OCI-LY3 (cell line): ENCODE data around the gene PLOD1.

Experiments
- CTCF ChIP-seq: fragments of 200-600, 300-600 bp; sonication (generic); IDR thresholded peaks from 2 replicates; pipeline ENCODE4 v1.5.1; 2014; ENCODE audit warnings: antibody characterized with exemption, low read length, low read depth
- EZH2phosphoT487 ChIP-seq: fragments of 200-600 bp; shearing (Covaris generic); IDR thresholded peaks from 2 replicates; pipeline ENCODE4 v1.6.1; 2018; ENCODE audit warnings: antibody characterized with exemption, mixed run types, low read depth

- TF ChIP-seq CTCF (no peak), EZH2phosphoT487 (no peak)
These were observed 46.1 kb downstream of the PLOD1 start for GRCh38 chr1:11980676-11980972.
